GM18511 (cell line): ENCODE measurements around the gene RCHY1.
A peak's percentile ranks its signal among the peaks of the same experiment; 100 is the strongest.
"Not testable (repeated sequence)": the region's sequence is repeated elsewhere in the genome, so short reads cannot be mapped to it uniquely, and the experiment has no call there.

Experiments
- ATAC-seq: cut with Tn5 transposase; IDR thresholded peaks from one replicate; pipeline ENCODE4 v1.9.1; 2021; ENCODE audit warnings: mild to moderate bottlenecking, moderate library complexity; ENCODE audit not compliant: unreplicated experiment

Gene RCHY1

GRCh38 chr4:75519452-75519851 is 5.2 kb upstream of the RCHY1 start:
- not testable (repeated sequence) for ATAC-seq

DNA sequence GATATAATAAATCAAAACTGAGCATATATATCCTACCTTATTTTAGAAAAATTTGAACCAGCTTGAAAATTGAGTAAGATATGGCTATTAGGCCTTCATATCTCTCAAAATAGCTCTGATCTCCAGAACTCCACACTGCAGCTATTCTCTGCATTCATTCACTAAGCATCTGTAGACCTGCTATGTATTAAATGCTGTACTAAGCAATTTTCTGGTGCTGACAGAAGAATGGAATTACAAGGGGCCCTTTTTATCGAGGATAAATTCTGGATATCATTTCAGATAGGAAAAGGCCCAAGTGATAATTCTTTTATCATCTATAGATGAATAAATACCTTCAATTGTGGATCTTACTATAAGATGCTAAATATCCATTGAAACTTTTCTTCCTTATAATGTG is 1.9 kb upstream of the RCHY1 start:
- no peak for ATAC-seq

GRCh38 chr4:75514949-75515612 is 878 bp upstream of the RCHY1 start:
- no peak for ATAC-seq

GRCh38 chr4:75513526-75514130 is 575 bp downstream of the RCHY1 start:
- peak; percentile 2 for ATAC-seq

GRCh38 chr4:75512386-75513211 is 1.6 kb downstream of the RCHY1 start:
- ATAC-seq: no peak

DNA sequence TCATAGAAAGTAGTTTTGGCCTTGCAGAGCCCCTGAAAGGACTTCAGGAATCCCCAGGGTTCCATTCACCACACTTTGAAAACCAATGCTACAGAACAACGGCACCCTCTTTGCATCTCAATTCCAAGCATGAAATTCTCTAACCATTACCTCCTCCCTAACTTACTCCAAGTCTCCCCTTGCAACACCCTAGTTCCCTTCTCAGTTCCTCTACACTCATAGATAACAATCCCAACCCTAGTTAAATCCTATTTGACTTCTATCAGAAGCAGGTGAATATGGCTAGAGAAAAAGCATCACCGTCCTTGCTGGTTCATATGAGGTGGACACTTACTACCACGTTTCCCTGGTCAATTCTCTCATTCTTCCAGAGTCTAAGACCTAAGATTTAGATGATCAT is 2.4 kb downstream of the RCHY1 start:
- no peak for ATAC-seq

GRCh38 chr4:75509592-75509991 is 4.6 kb downstream of the RCHY1 start:
- not testable (repeated sequence) for ATAC-seq

- ATAC-seq: no peak
Observed at GRCh38 chr4:75505630-75506029, 8.6 kb downstream of the RCHY1 start.

DNA sequence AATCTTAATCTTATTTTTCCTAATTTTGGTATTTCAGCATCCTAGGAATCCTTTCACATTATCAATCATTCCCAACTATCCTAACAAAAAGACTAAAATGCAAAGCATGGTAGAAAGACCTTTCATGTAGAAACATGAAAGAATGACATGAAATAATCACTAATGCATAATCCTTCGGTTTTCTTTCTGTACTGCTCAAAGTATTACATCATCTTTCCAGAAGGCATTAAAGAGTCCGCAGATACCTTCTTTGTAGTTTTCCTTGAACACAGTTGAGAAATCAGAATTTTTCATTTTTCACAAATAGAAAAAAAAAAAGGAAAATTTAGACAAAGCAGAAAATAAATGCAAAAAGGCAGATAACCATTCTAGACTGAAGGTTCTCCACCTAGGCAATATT is 11.5 kb downstream of the RCHY1 start:
- no peak for ATAC-seq

DNA sequence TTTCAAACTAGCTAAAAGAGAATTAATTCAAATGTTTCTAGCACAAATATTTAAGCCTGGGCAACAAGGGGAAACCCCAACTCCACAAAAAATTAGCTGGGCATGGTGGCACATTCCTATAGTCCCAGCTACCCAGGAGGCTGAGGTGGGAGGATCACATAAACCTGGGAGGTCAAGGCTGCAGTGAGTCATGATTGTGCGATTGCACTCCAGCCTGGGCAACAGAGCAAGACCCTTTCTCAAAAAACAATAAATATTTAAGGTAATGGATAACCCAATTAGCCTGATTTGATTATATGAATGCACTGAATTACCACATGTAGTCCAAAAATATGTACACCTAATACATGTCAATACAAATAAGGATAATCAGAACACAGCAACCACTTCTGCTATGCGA is 14.3 kb downstream of the RCHY1 start:
- ATAC-seq: no peak

DNA sequence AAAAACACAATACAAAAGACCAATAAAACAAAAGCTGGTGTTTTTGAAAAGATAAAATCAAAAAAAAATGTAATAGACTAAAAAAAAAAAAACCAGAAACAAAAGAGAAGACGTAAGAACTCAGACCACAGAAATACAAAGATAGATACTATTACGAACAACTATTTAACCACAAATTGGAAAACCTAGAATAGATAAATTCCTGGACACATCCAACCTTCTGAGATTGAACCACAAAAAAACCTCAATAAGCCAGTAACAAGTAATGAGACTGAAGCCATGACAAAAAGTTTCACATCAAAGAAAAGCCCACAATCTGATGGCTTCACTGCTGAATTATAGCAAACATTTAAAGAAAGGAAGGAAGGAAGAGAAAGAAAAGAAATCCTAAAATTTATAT is 16.2 kb downstream of the RCHY1 start:
- no peak for ATAC-seq

GRCh38 chr4:75497133-75497532 is 17.1 kb downstream of the RCHY1 start:
- no peak for ATAC-seq

DNA sequence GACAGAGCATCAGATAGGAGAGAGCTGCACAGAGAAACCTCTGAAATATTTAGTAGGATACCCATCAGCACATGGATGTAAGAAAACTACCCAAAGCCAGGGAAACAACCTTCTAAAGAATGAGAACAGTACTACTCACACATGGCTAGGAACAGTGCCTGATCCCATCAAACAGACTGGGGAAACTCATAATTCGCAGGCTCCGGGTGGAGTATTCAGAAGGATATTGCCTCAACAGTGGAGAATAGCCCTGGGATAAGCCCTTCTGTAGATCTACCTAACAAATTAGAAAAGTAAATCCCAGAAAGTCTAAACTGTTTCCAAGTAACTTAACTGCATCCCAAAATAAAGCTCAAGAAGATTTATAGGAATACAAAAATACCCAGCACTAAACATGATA is 17.8 kb downstream of the RCHY1 start:
- ATAC-seq: no peak

DNA sequence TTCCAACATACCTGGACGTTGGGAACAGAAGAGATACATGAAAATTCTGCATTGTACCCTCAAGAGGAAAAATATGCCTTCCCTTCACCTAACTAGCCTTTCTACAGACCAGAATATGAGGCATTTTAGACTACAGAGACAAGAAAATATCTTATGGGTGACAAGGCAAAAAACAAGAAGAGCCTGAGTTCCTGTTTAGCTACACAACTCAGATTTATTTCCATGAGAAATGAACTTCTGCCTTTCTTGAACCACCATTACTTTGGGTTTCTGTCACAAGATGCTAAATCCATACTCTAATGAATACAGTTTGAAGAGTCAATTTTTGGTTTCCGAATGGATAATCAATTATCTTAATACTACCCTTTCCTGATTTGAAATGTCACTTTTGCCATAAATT is 18.7 kb downstream of the RCHY1 start:
- no peak for ATAC-seq

GRCh38 chr4:75494563-75494962 is 19.6 kb downstream of the RCHY1 start:
- ATAC-seq: no peak

- ATAC-seq: no peak
Observed at GRCh38 chr4:75490155-75490554, 24.0 kb downstream of the RCHY1 start.

DNA sequence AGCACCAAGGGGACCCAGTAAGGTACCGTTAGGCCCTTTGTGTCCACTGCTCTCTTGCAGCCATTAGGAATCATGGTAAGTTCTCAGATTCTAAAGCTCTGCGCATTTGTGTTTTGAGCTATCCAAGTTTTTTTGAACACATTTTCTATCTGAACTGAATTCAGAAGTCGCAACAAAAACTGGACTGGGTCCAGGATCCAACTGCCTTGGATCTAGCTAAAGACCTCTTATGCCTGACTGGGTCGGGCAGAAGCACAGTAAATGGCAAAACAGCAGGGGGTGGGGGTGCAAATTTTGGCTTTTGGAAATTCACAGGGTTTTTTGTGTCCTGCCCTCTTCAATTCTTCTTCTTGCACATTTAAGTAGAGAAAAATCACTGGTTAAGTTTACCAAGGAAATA is 30.0 kb downstream of the RCHY1 start:
- ATAC-seq: no peak

GRCh38 chr4:75477201-75477600 is 37.0 kb downstream of the RCHY1 start:
- ATAC-seq: no peak

GRCh38 chr4:75470738-75471137 is 43.5 kb downstream of the RCHY1 start:
- ATAC-seq: no peak

DNA sequence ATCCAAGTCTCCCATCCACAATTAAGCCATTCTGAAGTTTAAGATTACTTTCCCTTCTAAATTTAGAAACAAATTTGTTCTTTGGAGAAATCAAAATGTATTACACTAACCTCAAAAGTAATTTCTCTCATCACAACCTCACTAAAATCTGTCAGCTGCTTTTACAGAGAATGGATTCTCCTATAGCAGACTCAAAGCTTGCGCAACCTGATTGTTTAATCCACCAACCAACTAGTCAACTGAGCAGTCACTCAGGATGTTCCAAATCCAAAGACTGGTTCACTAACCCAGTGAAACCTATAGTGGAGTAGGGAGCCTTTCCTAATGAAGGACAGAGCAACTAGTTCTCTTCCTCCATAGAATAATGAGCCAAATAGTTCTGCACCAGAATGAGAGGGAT is 44.3 kb downstream of the RCHY1 start:
- ATAC-seq: no peak

- ATAC-seq: no peak
Observed at GRCh38 chr4:75457365-75457764, 56.8 kb downstream of the RCHY1 start.

DNA sequence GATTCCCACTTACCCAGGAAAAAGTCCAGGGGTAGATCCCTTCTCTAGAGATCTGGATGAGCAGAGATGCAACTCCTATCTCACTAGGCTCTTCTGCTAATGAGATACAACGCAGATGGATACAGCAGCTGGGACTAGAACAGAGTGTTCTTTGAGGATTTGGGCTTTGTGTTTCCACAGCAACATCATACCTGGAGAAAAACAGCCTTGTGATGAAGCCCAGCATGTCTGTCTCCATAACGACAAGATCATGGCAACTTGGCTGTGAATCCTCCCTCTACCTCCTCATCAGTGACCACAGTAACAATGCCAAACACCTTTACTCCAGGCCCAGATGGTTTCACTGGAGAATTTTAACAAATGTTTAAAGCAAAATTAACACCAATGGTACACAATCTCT is 80.1 kb downstream of the RCHY1 start:
- no peak for ATAC-seq
